HG03139 (cell line): ENCODE measurements around the gene ADARB1.

ENCODE experiments used
- ATAC-seq: cut with Tn5 transposase; IDR thresholded peaks from one replicate; pipeline ENCODE4 v1.9.1; 2021; ENCODE audit not compliant: unreplicated experiment

ADARB1 gene

GRCh38 chr21:45246386-45247320 lies 172.3 kb downstream of the ADARB1 start:
- ATAC-seq: no peak

- no peak for ATAC-seq
These were observed 174.0 kb downstream of the ADARB1 start for GRCh38 chr21:45248301-45248892.

- ATAC-seq: no peak
These were observed 174.6 kb downstream of the ADARB1 start for GRCh38 chr21:45248893-45249381.

- no peak for ATAC-seq
These were observed 175.2 kb downstream of the ADARB1 start for GRCh38 chr21:45249626-45250025.

GRCh38 chr21:45250272-45250671 lies 175.9 kb downstream of the ADARB1 start:
- no peak for ATAC-seq

- ATAC-seq: no peak
These were observed 176.7 kb downstream of the ADARB1 start for GRCh38 chr21:45250914-45251634.

- ATAC-seq: no peak
These were observed 177.5 kb downstream of the ADARB1 start for GRCh38 chr21:45251635-45252447.

GRCh38 chr21:45252448-45252925 lies 178.1 kb downstream of the ADARB1 start:
- no peak for ATAC-seq

GRCh38 chr21:45253180-45253579 lies 178.8 kb downstream of the ADARB1 start:
- no peak for ATAC-seq

- ATAC-seq: no peak
These were observed 179.5 kb downstream of the ADARB1 start for GRCh38 chr21:45253633-45254459.

- no peak for ATAC-seq
These were observed 180.1 kb downstream of the ADARB1 start for GRCh38 chr21:45254460-45254930.

- no peak for ATAC-seq
These were observed 181.1 kb downstream of the ADARB1 start for GRCh38 chr21:45255381-45256020.

- ATAC-seq: no peak
These were observed 181.9 kb downstream of the ADARB1 start for GRCh38 chr21:45256021-45256911.

- no peak for ATAC-seq
These were observed 182.7 kb downstream of the ADARB1 start for GRCh38 chr21:45256912-45257672.

GRCh38 chr21:45257673-45258341 lies 183.4 kb downstream of the ADARB1 start:
- no peak for ATAC-seq

- no peak for ATAC-seq
These were observed 184.1 kb downstream of the ADARB1 start for GRCh38 chr21:45258466-45258865.
